Stimulated activated CD8-positive, alpha-beta memory T cell treated with anti-CD3 and anti-CD28 coated beads, Interleukin-12 subunit alpha, Interleukin-12 subunit beta, amount 100 ng/mL, for 24 hours (primary cell): ENCODE measurements around the gene SH3GL1.
A peak's percentile ranks its signal among the peaks of the same experiment; 100 is the strongest.
"Not testable (repeated sequence)": the region's sequence is repeated elsewhere in the genome, so short reads cannot be mapped to it uniquely, and the experiment has no call there.

Experiments used
- DNase-seq: peaks from one replicate; pipeline ENCODE4 v3.0.0-alpha.2; 2020; ENCODE audit errors: extremely low read depth

The SH3GL1 gene

DNA sequence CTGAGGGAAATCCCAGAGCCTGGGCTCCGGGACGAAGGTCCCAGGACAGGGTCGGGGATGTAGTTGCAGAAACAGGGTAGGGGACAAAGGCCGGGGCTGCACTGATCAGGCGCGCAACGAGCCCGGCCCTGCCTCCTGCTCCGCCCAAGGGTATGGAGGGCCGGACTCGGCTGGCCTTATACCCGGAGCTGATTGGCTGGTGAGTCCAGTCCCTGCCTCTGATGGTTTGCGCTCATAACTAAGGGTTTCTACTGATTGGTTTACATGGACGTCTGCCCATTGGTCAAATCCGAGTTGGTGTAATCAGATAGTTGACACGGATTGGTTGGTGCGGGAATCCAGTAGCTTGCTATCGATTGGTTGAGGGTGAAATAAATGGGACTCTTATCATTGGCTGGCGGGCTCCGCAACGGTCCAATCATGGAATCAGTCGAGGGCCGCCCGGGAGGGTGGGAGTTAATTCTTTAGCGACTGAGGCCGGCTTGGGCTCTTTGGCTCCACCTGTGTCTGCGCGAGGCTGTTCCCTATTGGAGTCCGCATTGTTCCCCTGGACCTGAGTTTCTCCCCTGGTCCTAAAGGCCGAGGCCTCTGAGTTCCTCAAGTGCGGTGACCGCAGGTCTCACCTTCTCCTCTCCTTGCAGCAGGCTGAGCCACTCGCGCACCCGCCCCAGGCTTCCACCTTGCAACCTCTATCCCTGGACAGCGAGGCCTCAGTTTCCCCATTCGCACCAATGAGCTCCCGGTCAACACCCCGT is 57.6 kb downstream of the SH3GL1 start:
- peak; percentile 80 for DNase-seq

DNA sequence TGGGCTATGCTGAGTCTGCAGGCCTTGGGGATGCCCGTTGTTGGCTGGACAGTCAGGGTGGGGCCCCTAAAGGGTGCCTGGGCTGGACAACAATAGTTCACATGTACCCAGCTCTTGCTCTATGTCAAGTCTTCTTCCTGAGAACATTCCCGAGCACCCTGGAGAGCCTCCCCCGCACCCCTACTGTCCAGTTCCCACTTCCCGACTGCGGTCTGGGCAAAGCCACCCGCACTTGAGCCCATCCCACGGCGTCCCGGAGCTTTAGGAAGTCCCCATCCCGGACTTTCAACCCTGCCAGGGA is 58.1 kb downstream of the SH3GL1 start:
- no peak for DNase-seq

DNA sequence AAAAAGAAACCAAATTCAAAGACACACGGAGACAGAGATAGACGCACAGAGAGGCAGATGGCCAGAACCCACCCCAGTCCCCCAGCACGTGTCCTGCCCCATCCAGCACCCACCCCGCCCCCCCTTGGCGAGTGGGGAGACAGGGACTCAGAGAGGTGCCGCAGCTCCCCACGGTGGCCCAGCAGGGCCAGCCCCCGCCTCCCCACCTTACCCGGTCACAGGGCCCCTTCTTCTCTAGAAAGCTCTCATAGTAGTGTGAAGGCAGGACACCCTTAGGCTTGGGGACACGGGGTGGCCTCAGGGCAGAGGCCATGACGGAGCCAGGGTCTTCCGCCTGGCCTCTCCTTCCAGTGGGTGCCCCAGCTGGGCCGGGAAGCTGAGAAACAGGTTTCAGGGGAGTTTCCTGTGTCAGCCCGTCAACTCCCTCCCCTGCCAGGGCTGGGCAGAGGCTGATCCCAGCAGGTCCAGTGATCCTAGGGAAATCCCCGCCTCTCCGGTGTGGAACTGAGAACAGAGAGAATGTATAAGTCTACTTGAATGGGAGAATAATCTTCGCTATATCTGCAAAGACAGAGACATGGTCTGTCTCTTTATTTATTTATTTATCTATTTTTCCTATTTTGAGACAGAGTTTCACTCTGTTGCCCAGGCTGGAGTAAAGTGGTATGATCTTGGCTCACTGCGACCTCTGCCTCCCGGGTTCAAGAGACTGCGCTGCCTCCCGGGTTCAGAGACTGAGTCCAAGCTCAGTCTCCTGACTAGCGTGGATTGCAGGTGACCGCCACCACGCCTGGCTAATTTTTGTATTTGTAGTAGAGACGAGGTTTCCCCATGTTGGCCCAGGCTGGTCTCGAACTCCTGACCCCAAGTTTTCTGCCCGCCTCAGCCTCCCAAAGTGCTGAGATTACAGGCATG is 61.6 kb downstream of the SH3GL1 start, which contains the start of gene STAP2:
STAP2 (minus strand) TSS at position 387 of the 915 bp plus-strand sequence; CDS start at position 313, 74 bp downstream.
- DNase-seq, result no peak

DNA sequence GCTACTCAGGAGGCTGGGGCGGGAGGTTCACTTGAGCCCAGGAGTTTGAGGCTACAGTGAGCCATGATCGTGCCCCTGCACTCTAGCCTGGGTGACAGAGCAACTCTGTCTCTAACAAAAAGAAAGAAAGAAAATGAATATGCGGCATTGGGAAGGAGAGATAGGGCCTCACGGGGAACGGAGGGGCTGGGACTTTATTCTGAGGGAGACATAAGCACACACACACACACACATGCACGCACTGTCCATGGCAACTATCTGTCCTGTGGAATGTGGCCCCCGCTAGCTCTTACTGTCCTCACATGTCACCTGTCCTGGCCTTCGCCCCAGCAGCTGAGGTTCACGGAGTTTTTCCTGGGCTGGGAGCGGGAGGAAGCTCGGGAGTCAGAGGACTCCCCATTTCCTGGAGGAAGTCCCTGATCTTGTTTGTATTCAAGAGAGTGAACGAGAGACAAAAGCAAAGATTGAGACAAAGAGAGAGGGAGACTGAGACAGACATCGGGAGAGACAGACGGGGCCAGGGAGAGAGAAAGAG is 62.4 kb downstream of the SH3GL1 start:
- DNase-seq, result no peak

DNA sequence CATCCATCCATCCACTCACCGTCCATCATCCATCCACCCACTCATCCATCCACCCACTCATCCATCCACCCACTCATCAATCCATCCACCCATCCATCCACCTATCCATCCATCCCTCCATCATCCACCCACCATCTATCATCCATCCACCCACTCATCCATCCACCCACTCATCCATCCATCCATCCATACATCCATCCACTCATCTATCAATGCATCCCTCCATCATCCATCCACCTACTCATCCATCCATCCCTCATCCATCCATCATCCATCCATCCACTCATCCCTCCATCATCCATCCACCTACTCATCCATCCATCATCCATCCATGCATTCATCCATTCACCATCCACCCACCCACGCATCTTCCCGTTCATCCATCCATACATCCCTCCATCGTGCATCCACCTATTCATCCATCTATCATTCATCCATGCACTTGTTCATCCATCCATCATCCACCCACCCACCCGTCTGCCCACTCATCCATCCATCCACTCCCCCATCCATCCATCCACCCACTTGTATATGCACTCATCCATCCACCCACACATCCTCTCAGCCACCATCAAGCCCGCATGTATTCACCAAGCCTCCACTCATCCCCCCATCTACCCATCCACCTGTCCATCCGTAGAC is 65.3 kb downstream of the SH3GL1 start:
- DNase-seq, result no peak

DNA sequence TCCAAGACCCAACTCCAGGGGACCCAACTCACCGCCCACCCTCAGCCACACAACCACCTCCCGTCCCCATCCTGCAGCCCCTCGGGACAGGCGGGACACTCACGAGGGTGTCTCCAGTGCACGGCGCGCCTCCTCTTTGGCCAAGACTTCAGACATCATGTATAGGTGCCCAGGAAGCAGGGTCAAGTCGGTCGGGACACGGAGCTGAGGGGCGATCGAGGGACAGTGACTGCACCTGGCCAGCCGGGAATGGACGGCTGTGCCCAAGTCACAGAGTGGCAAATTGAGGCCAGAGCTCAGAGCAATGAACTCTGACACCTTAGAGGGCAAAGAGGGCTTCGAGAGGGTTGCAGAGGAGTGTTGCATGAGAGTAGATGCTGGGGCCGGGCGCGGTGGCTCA is 70.5 kb downstream of the SH3GL1 start:
- DNase-seq, result no peak

DNA sequence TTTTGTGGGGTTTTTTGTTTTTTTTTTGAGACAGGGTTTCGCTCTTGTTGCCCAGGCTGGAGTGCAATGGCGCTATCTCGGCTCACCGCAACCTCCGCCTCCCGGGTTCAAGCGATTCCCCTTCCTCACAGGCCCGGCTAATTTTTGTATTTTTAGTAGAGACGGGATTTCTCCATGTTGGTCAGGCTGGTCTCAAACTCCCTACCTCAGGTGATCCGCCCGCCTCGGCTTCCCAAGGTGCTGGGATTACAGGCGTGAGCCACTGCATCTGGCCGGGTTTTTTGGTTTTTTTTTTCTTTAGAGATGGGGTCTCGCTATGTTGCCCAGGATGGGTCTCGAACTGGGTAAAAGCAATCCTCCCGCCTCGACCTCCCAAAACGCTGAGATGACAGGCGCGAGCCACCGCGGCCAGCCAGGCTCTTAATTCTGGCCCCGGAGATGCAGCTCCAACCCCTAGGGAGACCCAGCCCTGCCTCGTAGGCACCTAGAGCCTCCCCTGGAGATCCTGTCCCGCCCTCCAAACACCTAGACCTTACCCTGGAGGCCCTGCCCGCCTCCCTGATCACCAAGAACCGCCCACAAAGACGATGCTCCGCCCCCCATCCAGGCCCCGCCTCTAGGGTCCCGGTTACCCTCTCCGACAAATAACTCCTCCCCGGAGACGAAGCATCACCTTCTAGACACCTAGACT is 71.2 kb downstream of the SH3GL1 start:
- DNase-seq, result not testable (repeated sequence)

DNA sequence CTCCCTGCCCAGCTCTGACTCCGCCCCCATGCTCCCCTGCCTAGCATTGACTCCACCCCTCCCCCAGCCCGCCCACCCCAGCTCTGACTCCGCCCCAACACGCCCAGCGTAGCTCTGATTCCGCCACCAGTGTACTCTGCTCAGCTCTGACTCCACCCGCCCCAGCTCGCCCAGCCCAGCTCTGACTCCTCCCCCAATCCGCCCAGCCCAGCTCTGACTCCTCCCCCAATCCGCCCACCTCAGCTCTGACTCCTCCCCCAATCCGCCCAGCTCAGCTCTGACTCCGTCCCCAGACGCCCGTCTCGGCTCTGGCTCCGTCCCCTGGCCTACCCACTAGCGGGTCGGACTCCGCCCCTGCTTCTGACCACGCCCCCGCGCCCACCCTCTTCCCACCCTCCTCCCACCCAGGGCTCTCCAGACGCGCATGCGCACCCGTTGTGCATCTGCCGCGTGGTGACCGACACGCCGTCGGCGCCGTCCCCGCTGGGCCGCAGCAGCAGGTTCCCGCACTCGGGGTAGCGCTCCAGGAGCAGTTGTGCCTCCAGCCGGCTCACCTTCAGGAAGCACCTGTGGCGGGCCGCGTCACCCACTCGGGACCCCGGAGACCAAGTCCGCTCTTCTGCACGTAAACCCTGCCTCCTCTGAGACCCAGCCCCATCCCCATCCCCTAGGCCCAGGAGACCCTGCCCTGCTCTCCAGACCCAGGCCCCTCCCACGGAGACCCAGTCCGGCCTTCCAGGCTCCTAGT is 71.9 kb downstream of the SH3GL1 start:
- peak; percentile 94 for DNase-seq

DNA sequence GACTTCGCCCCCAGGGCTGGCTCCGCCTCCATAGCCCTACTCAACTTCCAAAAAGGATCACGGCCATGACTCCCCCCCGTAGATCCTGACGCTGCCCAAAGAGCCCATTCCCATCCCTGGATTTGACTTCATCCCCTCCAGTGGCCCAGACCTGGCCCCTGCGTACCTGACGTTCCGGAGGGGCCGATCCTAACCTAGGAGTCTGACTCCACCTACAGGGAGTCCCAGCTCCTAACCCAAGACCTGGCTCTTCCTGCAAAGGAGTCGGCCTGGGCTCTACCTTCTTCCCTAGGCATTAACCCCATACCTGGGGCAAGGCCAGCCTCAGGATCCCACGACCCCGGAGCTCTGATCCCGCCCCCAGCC is 72.5 kb downstream of the SH3GL1 start:
- no peak for DNase-seq

DNA sequence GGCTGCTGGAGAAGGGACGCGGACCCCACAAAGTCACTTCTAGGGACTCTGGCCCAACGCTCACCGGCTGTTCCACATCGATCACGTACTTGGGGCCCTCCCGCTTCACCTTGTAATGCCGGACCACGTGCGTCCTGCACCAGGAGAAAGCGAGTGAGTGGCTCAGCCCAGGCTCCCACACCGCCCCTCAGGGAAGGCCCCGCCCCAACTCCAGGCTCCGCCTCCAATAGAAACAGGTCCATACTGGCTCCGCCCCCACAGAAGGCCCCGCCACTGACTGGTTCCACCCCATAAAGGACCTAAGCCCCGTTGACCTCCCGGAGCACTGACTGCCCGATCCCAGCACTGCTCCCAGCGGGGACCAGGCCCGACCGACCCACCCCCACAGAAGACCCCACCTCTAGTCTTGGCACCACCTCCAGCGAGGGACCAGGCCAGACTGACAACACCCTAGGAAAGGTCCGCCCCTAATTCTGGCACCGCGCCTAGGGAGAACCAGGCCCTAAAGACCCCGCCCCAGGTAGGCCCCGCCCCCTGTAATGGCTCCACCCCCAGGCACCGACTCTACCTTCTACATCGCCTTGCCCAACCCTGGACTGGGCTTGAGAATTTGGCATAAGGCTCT is 73.0 kb downstream of the SH3GL1 start:
- peak; percentile 55 for DNase-seq

DNA sequence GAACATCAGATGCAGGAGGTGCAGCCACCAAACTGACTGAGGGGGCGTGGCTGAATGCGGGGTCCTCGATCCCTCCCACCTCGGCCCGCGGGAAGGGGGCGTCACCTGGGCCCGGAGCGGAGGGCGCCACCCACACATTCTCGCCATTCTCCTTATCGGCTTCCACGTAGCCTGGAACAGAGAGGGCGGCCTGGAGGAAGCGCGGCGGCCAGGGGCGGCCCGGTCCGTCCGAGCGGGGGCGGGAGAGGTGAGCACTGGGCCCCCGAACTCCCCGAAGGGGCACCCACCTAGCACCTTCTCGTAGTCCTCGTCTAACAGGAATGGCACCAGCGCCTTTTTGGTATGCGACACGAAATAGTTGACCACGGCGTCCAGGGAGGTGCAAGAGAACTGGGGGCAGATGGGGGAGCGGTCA is 73.5 kb downstream of the SH3GL1 start:
- DNase-seq, result no peak

DNA sequence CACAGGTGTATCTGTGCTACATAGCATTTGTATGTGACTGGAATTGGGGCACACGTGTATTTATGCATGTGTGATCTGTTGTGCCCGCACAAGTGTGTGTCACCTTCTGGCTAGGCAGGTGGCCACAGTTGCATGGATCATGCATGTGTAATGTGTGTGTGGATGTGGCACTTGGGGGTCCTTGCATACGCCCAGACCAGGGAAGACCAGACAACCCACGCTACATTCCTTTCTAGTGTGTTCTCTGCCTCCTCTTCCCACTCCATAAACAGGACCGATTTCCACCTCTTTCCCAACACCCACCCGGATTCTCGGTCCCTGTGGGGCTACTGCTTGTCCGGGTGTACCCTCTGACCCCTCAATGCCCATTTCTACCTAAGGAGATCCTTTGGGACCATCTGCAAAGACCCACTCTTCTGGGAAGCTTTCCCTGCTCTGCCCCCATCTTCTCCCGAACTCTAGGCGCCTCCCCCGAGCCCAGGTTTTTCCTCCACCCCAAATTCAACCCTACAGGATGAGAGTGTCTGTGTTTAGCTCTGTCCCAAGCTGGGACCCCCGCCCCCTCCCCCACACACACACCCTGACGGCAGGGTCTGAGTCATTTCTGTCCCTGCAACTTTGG is 74.0 kb downstream of the SH3GL1 start:
- no peak for DNase-seq

DNA sequence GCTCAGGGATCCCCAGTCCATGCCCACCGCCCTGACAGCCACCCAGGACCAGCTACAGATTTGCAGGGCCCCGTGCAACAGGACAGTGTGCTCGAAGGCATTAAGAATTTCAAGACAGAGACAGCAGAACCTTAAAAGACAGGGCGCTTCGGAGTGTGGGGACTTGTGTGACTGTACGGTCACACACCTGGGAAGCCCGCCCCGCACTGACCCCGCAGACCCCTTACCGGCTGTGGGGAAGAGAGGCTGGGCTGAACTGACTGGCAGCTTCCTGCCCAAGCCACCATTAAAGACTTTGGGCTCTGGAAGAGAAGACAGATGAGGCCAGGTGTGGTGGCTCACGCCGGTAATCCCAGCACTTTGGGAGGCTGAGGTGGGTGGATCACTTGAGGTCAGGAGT is 76.1 kb downstream of the SH3GL1 start:
- no peak for DNase-seq

DNA sequence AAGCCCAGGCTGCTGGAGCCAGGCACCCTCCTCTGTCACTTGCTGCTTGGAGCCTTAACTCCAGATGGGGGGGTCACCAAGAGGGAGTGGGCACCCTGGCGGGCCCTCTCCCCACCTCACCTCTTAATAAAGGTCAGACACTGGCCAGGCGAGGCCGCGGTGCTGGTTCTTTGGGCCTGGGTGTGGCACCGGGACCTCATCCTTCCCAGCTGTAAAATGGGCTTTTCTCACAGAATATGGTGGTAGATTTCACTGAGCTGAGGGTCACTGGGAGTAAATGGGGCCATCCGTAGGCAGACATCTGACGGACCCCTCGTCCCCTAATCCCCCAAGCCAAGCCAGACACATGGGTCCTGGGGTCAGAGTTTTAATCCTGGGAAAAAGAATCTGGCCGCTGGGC is 76.7 kb downstream of the SH3GL1 start:
- no peak for DNase-seq

DNA sequence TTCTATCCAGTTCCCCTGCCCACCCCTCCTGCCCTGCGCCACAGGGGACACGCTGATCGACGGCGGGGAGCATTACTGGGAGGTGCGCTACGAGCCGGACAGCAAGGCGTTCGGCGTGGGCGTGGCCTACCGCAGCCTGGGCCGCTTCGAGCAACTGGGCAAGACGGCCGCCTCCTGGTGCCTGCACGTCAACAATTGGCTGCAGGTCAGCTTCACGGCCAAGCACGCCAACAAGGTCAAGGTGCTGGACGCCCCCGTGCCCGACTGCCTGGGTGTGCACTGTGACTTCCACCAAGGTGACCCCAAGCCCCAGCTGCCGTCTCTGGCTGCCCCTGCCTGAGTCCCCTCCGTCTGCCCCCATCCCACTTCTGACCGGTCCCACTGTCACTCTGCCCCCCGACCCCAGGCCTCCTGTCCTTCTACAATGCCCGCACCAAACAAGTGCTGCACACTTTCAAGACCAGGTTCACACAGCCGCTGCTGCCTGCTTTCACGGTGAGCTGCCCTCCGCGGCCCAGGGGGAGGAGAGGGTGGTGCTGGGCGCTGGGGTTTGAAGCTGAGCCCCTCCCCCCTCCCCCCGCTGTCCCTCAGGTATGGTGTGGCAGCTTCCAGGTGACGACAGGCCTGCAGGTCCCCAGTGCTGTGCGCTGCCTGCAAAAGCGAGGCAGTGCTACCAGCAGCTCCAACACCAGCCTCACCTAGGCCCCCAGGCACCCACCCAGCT is 77.2 kb downstream of the SH3GL1 start:
- no peak for DNase-seq

DNA sequence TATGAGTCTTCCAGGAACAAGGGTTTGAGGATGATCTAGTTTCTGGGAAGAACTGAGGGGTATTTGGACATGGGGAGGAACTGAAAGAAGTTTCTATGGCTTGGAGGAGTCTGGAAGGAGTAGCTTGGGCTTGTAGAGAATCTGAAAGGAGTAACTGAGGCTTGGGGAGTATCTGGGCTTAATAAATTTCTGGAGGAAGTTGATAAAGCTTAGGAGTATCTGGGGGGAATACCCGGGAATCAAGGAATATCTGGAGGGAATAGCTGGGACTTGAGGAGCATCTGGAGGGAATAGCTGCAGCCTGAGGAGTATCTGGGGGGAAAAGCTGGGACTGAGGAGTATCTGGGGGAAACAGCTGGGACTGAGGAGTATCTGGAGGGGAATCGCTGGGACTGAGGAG is 79.9 kb downstream of the SH3GL1 start:
- DNase-seq, result no peak

DNA sequence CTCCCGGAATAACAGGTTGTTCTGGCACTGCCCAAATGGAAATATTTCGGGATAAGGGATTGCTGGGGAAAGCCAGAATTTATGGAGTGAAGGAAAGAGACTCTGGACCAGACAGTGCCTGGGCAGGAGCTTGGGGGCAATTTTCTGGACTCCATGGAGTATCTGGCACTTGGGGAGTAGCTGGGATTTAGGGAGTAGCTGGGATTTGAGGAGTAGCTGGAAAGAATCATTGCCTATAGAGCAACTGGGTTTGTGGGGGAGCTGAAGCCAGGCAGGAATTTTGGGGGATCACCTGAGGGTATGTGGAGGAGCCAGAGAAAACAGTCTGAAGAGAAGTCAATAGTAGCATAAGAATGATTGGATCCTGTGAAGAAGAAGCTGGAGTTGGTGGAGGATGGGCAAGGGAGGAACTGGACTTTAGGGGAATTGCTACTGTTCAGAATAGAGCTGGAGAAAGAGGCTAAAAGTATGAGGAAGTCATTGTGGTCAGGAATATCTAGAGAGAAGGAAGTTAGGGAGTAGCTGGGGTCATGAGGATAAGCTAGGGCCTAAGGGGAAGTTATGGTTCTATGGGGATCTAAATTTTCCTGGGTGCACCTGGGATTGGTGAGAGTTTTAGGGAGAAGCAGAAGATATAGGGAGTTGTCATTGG is 81.2 kb downstream of the SH3GL1 start:
- DNase-seq, result no peak

DNA sequence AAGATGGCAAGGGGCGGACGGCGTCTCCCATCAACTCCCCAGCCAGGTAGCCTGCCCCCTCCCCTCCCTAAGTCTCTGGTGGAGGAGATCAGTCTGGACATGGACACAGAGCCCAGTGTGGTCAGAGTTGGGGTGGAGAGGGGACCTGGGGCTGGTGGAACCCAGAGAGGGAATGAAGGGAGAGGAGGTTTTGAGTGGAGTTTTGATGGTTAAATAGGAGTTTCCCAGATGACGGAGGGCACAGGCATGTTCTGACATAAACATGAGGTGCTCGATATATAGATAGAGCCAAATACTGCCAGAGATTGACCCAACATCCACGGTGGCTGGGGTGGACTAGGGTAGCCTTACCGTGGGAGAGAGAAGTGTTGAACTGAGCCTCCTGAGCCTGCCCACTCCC is 81.9 kb downstream of the SH3GL1 start:
- no peak for DNase-seq

DNA sequence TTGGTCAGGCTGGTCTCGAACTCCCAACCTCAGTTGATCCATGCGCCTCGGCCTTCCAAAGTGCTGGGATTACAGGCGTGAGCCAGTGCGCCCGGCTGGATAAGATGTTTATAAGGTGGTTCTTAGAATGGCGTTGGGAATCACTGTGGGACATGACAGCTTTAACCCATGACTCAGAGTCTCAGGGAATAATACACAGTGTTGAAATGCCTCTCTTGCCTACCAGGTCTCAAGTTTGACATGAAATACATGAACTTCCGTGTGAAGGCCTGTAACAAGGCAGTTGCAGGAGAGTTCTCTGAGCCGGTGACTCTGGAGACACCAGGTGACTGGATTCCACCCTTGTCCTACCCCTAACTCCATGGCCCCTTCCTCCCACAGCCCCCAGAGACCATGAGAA is 83.4 kb downstream of the SH3GL1 start:
- no peak for DNase-seq
